NOMO-1 treated with DMSO at 0.1 percent for 48 hours (cell line): Measurements from ENCODE around the gene DNM3.

Experiments
- DNase-seq: peaks from one replicate; lab custom pipeline; 2025; ENCODE audit not compliant: unreplicated experiment; lab: John Stamatoyannopoulos, UW

DNM3 gene

GRCh38 chr1:172382990-172383389 lies 541.7 kb downstream of the DNM3 start:
- no peak for DNase-seq

- DNase-seq: no peak
Measured at GRCh38 chr1:172383536-172383935, 542.2 kb downstream of the DNM3 start.

GRCh38 chr1:172384656-172385055 lies 543.4 kb downstream of the DNM3 start:
- DNase-seq: no peak

GRCh38 chr1:172386046-172386445 lies 544.7 kb downstream of the DNM3 start:
- DNase-seq: no peak

GRCh38 chr1:172388490-172388889 lies 547.2 kb downstream of the DNM3 start:
- DNase-seq: no peak

GRCh38 chr1:172390301-172390682 lies 549.0 kb downstream of the DNM3 start:
- DNase-seq: no peak

- no peak for DNase-seq
Measured at GRCh38 chr1:172390683-172391551, 549.6 kb downstream of the DNM3 start.

- DNase-seq: no peak
Measured at GRCh38 chr1:172391976-172392375, 550.7 kb downstream of the DNM3 start.

GRCh38 chr1:172393354-172393753 lies 552.1 kb downstream of the DNM3 start:
- no peak for DNase-seq

GRCh38 chr1:172394141-172394751 lies 552.9 kb downstream of the DNM3 start:
- no peak for DNase-seq

GRCh38 chr1:172394811-172395210 lies 553.5 kb downstream of the DNM3 start:
- DNase-seq: no peak

- no peak for DNase-seq
Measured at GRCh38 chr1:172395576-172395975, 554.3 kb downstream of the DNM3 start.

- no peak for DNase-seq
Measured at GRCh38 chr1:172397221-172397620, 555.9 kb downstream of the DNM3 start.

GRCh38 chr1:172397633-172398032 lies 556.3 kb downstream of the DNM3 start:
- DNase-seq: no peak

- no peak for DNase-seq
Measured at GRCh38 chr1:172398193-172398592, 556.9 kb downstream of the DNM3 start.

GRCh38 chr1:172398970-172399755 lies 557.9 kb downstream of the DNM3 start:
- peak; percentile 36 for DNase-seq

- no peak for DNase-seq
Measured at GRCh38 chr1:172399756-172400721, 558.7 kb downstream of the DNM3 start.

GRCh38 chr1:172400722-172401105 lies 559.4 kb downstream of the DNM3 start:
- no peak for DNase-seq

GRCh38 chr1:172401477-172401876 lies 560.2 kb downstream of the DNM3 start:
- no peak for DNase-seq

GRCh38 chr1:172401892-172402291 lies 560.6 kb downstream of the DNM3 start:
- no peak for DNase-seq
